Measurements from ENCODE around the gene SASH3.

The SASH3 gene

DNA sequence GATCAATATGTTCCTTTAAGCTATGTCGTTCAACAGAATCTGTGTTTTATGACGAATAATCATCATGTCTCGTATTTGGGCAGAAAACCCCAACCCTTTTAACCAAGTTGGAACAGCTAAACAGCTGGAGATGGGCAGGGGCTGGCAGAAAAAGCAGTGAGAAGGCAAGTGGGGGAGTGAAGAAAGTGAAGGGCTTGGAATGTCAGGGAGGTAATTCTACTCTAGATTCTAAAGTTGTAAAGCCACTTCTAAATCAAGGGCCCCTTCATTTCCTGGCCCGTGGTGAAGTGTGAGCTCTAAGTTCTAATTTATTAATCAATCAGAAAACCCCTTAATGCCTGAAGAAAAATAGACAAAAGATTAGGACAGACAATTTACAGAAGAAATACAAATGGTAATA lies 20.4 kb downstream of the SASH3 start:
- DNase-seq (ENCODE audit: low spot score): no peak
- in situ Hi-C loops (cut with MboI; ENCODE audit: low sequenced_read_pairs, unreplicated experiment): no loop called here
- TF ChIP-seq, protein P1, sequence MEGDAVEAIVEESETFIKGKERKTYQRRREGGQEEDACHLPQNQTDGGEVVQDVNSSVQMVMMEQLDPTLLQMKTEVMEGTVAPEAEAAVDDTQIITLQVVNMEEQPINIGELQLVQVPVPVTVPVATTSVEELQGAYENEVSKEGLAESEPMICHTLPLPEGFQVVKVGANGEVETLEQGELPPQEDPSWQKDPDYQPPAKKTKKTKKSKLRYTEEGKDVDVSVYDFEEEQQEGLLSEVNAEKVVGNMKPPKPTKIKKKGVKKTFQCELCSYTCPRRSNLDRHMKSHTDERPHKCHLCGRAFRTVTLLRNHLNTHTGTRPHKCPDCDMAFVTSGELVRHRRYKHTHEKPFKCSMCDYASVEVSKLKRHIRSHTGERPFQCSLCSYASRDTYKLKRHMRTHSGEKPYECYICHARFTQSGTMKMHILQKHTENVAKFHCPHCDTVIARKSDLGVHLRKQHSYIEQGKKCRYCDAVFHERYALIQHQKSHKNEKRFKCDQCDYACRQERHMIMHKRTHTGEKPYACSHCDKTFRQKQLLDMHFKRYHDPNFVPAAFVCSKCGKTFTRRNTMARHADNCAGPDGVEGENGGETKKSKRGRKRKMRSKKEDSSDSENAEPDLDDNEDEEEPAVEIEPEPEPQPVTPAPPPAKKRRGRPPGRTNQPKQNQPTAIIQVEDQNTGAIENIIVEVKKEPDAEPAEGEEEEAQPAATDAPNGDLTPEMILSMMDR (IDR thresholded peaks at IDR 0.05; ENCODE audit: borderline replicate concordance, control extremely low read depth, extremely low read depth, insufficient read depth, missing control alignments): no peak

DNA sequence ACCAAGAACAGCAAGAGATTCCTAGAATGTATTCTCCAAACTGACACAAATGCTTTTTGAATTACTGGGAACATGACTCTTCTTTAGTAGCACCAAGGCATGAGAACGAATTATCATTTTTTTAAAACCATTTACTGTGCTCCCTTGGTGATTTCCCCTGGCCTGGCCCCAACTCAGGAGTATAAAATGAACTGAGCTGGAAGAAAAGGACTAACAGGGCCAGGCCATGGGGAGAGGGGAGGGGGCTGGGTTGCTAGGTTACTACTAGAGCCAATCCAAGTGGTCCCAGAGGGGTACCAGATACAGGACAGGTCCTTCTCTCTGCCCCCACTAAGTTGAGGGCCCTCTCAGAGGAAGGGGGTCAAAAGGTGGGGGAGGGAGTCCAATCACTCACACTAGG lies 23.1 kb downstream of the SASH3 start:
- TF ChIP-seq, protein P1 (IDR thresholded peaks at IDR 0.05; ENCODE audit: borderline replicate concordance, control extremely low read depth, extremely low read depth, insufficient read depth, missing control alignments): no peak
- in situ Hi-C loops (cut with MboI; ENCODE audit: low sequenced_read_pairs, unreplicated experiment): no loop called here
- no peak for DNase-seq (ENCODE audit: low spot score)

DNA sequence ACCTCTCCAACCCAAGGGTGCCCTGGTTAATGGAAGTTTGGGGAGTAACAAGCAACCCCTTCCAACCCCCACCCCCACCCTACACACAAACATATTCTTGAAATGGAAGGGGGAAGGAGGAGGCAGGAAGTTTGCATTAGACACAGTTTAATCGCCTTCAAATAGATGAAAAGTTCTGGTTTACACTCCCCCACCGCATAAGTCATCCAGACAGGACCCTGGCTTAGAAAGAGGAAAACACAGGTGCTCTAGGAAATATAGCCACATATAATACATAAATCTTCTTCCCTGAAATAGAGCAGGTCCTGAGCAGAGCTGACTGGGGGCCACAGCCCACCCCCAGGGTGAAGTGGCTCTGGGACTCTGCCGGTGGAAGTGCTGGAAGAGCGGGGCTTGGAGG lies 25.1 kb downstream of the SASH3 start:
- in situ Hi-C loops (cut with MboI; ENCODE audit: low sequenced_read_pairs, unreplicated experiment): no loop called here
- TF ChIP-seq, protein P1 (IDR thresholded peaks at IDR 0.05; ENCODE audit: borderline replicate concordance, control extremely low read depth, extremely low read depth, insufficient read depth, missing control alignments): no peak
- no peak for DNase-seq (ENCODE audit: low spot score)

DNA sequence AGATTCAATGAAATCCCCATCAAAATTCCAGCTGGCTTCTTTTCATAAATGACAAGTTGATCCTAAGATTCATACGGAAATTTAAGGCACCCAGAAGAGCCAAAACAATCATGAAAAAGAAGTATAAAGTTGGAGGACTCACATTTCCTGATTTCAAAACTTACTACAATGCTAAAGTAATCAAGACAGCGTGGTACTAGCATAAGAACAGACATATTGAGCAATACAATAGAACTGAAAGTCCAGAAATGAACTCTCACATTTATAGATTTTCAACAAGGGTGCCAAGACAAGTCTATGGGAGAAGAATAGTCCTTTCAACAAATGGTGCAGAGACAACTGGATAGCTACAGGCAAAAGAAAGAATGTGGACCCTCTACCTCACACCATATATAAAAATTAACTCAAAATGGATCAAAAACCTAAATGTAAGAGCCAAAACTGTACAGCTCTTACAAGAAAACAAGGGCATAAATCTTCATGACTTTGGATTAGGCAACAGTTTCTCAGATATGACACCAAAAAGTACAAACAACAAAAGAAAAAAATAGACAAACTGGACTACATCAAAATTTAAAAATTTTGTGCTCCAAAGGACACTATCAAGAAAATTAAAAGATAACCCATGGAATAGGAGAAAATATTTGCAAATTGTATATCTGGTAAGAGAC lies 28.5 kb downstream of the SASH3 start:
- DNase-seq (ENCODE audit: low spot score): no peak
- in situ Hi-C loops (cut with MboI; ENCODE audit: low sequenced_read_pairs, unreplicated experiment): no loop called here
- TF ChIP-seq, protein P1 (IDR thresholded peaks at IDR 0.05; ENCODE audit: borderline replicate concordance, control extremely low read depth, extremely low read depth, insufficient read depth, missing control alignments): no peak

DNA sequence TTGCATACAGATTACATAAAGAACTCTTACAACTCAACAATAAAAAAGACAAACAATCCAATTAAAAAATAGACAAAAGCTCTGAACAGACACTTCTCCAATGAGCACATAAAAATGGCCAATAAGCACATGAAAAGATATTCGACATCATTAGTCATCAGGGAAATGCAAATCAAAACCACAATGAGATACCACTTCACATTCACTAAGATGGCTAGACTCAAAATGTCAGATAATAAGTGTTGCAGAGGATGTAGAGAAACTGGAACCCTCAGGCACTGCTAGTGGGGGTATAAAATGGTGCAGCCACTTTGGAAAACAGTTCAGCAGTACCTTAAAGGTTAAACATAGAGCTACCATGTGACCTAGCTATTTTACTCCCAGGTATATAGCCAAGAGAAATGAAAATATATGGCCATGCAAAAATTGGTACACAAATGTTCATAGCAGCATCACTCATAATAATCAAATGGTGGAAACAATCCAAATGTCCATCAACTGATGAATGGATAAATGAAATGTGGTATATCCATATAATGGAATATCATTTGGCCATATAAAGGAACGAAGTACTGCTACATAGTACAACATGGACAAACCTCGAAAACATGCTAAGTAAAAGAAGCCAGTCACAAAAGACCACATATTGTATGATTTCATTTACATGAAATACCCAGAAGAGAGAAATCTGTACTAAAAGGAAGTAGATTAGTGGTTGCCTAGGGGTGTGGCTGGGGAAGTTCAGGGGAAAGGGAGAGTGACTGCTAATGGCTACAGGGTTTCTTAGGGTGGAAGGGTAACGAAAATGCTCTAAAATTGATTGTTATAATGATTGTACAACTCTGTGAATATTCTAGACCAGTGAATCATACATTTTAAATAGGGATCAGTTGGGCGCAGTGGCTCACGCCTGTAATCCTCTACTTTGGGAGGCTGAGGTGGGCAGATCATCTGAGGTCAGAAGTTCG lies 29.4 kb downstream of the SASH3 start:
- in situ Hi-C loops (cut with MboI; ENCODE audit: low sequenced_read_pairs, unreplicated experiment): no loop called here
- DNase-seq (ENCODE audit: low spot score): no peak
- TF ChIP-seq, protein P1 (IDR thresholded peaks at IDR 0.05; ENCODE audit: borderline replicate concordance, control extremely low read depth, extremely low read depth, insufficient read depth, missing control alignments): no peak

DNA sequence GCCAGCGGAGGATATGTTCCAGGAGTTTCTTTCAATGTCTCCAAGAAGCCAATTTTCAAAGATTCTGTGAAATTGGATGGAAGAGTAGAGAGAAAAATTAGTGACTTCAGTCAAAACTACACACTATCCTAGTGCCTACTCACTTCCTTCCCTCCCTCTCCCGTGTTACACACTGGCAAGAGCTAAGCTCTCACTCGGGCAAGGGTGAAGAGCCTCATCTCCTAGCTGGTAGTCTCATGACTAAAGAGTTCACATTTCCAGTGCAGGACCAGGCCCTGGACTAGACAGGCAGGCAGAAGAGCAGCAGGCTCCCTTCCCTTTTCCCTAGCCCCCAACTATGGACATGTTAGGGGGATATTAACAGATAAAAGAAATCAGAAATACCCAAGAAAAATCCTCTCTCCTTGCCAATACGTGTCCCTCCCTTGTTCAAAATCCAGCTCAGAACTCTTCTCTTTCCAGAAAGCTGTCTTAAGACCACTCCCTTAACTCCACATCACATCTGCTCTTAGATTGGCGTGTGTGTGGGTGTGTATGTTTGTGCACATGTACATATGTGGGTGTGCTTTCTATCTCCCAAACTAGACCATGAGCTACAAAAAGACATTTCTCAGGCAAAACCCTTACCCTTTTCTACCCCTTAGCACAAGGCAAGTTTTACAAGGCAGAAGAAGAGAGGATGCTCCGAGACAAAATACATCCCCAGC lies 34.1 kb downstream of the SASH3 start:
- in situ Hi-C loops (cut with MboI; ENCODE audit: low sequenced_read_pairs, unreplicated experiment): no loop called here
- TF ChIP-seq, protein P1 (IDR thresholded peaks at IDR 0.05; ENCODE audit: borderline replicate concordance, control extremely low read depth, extremely low read depth, insufficient read depth, missing control alignments): no peak
- no peak for DNase-seq (ENCODE audit: low spot score)

All from GM13976 (cell line).